DOHH2 (cell line): ENCODE data around the gene STT3B.

Source experiments
- EZH2phosphoT487 ChIP-seq: fragments of 200-600 bp; sonication (generic); IDR thresholded peaks from 2 replicates; pipeline ENCODE4 v1.6.1; 2017; ENCODE audit warnings: borderline replicate concordance, mild to moderate bottlenecking, antibody characterized with exemption, low read length, moderate library complexity, mixed read lengths
- TF ChIP-seq, protein P1 (sequence below): fragments of 200-600 bp; sonication (generic); IDR thresholded peaks from one replicate; pipeline ENCODE4 v1.5.1; 2014; ENCODE audit warnings: antibody characterized with exemption, mild to moderate bottlenecking, low read depth, low read length; ENCODE audit not compliant: poor library complexity, severe bottlenecking

DNA sequence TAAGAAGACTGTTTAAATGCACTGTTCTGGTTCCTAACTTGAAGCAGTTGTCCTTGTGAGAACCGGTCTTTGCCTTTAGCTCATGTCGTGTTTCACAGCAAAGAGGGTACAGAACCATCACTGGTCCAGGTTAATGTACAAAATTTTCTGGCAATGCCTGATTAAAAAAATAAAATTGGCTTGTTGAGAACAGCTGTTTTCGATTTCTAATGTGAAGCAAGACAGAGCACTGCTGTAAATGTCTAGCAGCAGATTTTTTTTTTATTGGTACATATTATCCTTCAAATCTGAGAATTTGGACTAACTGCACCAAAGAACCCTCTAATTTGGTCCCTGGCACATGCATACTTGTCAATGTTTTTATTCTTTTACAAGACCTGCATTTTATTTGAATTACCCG, 103.3 kb downstream of the STT3B start:
- TF ChIP-seq, protein P1, sequence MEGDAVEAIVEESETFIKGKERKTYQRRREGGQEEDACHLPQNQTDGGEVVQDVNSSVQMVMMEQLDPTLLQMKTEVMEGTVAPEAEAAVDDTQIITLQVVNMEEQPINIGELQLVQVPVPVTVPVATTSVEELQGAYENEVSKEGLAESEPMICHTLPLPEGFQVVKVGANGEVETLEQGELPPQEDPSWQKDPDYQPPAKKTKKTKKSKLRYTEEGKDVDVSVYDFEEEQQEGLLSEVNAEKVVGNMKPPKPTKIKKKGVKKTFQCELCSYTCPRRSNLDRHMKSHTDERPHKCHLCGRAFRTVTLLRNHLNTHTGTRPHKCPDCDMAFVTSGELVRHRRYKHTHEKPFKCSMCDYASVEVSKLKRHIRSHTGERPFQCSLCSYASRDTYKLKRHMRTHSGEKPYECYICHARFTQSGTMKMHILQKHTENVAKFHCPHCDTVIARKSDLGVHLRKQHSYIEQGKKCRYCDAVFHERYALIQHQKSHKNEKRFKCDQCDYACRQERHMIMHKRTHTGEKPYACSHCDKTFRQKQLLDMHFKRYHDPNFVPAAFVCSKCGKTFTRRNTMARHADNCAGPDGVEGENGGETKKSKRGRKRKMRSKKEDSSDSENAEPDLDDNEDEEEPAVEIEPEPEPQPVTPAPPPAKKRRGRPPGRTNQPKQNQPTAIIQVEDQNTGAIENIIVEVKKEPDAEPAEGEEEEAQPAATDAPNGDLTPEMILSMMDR, result no peak
- no peak for TF ChIP-seq EZH2phosphoT487
